Measurements from ENCODE around the gene DENND1A.

DENND1A gene

DNA sequence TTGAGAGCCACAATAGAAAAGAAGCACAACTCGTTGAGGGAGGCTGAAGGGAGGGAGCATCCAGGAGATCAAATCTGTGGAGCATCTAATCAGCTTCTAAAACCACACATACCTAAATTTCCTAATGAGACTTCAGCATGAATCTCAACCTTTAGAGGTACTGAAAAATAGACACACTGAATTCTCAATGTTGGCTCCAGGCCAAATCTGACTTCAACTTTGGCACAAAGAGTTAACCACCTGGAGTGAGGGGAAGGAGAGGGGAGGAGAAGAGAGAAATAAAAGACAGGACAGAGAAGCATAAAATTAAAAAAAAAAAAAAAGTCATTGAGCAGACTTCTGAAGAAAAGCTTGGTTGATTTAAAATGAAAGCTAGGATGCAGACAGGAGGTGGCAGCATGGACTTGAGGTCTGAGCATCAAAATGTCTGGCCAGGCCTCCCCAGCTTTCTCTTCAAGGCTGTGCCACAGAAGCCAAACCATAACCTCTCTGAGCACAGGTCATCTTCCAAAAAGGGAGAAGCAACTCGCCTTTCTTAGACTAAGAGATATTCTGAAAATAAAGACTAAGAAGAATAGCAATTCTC, 205.6 kb downstream of the DENND1A start:
- DNase-seq (ENCODE audit: low read depth) = peak; percentile 35

- DNase-seq (ENCODE audit: low read depth) = no peak
These were observed 206.6 kb downstream of the DENND1A start for GRCh38 chr9:123723135-123723875.

DNA sequence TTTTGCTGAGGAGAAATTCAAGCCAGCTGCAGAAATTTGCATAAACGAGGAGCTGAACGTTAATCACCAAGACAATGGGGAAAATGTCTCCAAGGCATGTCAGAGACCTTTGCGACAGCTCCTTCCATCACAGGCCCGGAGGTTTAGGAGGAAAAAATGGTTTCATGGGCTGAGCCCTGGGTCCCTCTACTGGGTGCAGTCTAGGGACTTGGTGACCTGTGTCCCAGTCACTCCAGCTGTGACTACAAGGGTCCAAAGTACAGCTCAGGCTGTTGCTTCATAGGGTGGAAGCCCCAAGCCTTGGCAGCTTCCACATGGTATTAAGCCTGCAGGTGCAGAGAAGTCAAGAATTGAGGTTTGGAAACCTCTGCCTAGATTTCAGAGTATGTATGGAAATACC, 207.5 kb downstream of the DENND1A start:
- no peak for DNase-seq (ENCODE audit: low read depth)

DNA sequence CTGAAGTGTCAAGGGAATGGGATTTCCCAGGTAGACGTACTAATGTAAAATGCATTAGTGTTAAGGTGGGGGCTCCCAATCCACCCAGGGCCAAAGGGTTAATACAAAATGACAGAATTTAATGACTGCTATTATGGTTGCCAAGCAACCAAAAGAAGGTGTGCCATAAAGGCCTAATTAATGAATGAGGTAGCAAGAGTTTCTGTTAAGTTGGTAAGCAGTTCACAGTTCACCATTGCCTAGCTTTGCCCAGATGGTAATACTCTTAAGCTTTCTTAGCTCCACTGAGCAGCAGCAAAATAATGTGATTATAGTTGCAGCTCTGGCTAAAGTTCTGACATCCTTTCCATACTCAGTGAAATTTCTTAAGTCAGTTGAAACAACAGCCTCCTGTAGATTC, 211.7 kb downstream of the DENND1A start:
- no peak for DNase-seq (ENCODE audit: low read depth)

DNA sequence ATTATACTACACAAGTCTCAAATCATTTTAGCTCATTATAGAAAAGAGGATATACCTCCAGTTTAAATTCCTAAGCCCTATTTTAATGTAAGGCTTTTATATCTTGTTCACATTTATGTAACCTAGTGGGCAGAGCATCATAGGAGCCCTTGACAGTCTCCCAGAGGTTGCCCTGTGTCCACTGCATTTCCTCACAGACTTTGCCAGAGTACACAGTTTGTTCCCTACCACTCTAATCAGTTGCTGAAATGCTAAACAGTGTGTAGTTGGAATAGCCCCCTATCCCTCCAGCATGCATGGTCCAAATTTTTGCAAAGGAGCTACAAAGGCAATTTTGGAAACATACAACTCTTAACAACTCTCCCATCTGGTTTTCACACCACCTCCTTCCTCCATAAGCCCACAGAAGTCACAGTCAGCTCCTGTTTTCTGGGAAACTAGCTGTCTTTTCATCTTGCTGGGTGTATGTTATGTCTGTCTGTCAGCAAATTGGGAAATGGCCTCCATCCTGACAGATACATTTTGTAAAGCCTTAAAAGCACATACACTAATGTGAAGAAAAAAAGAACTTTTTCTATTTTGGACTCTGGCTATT, 212.2 kb downstream of the DENND1A start:
- DNase-seq (ENCODE audit: low read depth) = no peak

DNA sequence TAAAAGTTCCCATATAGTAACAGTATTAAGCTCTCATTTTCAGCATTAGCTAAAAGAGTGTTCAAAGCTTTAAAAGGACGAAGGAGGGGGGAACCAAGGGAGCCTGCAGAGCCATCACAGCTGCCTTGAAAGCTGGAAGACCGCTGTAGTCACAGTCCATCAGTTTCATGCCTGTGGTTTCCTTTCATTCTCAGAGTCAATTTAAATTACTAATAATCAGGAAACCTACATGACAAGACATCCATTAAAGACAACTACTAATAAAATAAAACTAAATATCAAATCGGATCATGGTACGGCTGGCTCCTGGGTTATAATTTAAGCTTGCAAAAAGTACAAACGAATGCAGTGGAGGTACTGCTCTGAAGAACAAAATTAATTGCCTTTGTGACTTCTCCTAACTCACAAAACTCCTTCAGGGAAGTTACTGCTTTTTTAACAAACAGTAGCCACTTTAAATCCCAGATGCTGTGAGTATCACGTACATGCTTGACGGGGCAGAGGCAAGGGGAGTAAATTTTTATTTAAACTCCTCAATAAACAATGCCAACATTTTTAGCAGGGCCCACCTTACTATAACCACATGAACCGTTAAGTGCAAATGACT, 213.5 kb downstream of the DENND1A start:
- no peak for DNase-seq (ENCODE audit: low read depth)

DNA sequence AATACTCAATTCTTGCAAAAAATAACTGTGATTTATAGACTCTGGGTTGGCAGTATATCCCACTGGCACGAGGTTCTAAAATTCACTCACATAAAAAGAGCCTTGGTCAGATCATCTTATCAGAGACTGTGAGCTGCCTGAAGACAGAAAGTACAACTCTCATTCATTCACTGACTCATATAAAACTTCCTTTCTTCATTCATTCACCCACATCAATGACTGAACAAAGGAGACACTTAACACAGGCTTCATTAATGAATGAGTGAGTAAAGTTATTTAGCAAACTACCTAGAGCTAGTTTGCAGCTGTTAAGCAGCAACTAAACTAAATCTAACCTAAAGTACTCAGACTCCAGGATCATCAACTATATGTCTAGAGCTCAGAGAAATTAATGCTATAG, 214.7 kb downstream of the DENND1A start:
- no peak for DNase-seq (ENCODE audit: low read depth)

DNA sequence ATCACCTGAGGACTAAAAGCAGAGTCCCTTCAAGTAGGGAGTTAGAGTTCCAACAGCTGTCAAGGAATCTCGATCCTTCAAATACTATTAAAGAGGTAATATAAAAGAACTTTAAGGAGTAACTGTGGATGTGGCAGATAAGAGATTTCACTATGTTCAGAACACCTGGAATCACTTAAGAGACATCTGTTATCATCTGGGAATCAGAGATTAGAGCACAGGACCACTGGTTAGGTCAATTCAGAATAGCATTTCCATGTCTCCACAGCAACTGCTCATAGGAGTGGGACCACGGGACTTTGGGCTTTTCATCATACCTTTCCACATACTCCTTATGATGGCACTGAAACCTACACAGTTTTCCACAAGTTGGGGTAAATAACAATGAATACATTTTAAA, 216.6 kb downstream of the DENND1A start:
- DNase-seq (ENCODE audit: low read depth) = no peak

GRCh38 chr9:123712399-123712798, 217.5 kb downstream of the DENND1A start:
- no peak for DNase-seq (ENCODE audit: low read depth)

DNA sequence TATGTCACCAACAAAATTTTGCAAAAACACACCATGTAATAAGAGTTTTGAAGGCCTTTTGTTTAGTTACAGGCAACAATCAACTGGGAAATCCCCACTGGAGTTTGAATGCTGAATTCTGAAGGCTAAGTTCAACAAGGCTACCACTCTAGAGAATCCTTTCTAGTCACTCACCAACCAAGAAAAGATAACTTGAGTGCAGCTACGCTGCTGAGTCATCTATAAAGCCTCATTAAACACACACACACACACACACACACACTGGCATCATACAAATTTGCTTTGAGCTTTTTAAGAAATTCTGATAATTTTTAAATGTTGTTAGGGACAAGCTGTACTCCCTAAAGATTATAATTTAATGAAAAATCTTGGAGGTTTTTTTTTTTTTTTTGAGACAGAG, 219.6 kb downstream of the DENND1A start:
- peak; percentile 4 for DNase-seq (ENCODE audit: low read depth)

GRCh38 chr9:123702483-123702882, 227.4 kb downstream of the DENND1A start:
- DNase-seq (ENCODE audit: low read depth) = no peak

DNA sequence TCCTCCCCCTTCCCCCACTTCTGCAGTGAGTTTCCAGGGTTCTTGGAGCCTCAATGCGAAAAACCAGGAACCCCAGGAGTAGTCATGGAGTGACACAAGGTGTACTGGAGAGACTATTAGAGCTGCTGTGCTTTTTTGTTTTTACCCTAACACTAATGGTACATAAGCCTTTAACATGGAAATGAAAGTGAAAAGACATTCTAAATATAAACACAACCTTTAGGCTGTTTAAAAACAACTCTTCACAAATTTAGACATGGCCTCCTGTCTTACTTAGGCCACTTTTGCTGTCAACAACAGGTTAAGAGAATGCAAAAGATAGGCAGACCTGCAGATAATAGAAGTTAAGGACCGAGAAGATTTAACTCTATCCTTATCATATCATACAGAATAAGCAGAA, 232.2 kb downstream of the DENND1A start:
- DNase-seq (ENCODE audit: low read depth) = no peak

- DNase-seq (ENCODE audit: low read depth) = no peak
These were observed 233.4 kb downstream of the DENND1A start for GRCh38 chr9:123696476-123696875.

DNA sequence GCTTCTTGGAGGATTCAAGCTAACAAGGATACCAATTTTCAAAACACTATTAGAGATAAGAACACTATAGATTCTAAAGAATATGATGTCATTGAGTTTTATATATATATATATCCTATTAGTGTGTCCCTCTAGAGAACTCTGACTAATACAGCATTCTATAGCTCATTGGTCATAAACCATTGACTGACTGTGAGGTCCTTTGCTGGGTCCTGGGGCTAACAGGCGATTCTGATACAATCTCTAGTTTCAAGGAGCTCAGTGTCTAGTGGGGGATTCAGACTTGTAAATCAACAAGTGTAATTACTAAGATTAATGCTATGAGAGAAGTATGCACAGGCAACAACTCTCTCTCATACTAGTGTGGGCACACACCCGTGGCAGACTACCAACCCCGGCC, 234.5 kb downstream of the DENND1A start:
- no peak for DNase-seq (ENCODE audit: low read depth)

GRCh38 chr9:123691765-123692303, 238.1 kb downstream of the DENND1A start:
- DNase-seq (ENCODE audit: low read depth) = no peak

DNA sequence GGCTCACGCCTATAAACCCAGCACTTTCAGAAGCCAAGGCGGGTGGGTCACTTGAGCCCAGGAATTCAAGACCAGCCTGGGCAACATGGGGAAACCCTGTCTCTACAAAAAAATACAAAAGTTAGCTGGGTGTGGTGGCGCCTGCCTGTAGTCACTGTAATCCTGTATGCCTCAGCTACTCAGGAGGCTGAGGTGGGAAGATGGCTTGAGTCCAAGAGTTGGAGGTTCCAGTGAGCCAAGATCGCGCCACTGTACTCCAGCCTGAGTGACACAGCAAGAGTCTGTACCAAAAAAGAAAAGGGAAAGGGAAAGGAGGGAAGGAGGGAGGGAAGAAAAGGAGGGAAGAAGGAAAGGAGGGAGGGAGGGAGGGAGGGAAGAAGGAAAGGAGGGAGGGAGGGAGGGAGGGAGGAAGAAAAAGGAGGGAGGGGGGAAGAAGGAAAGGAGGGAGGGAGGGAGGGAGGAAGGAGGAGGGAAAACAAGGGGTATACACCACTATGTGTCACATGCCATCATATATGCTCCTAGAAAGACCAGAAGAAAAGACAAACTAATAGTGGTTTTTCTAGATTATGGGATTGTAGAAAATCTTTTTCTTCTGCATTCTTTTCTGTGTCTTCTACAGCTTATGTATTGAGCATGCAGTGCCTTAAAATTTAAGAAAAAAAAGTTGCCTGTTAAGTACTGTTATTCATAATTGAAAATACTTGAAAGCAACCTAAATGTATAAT, 240.1 kb downstream of the DENND1A start:
- DNase-seq (ENCODE audit: low read depth) = no peak

DNA sequence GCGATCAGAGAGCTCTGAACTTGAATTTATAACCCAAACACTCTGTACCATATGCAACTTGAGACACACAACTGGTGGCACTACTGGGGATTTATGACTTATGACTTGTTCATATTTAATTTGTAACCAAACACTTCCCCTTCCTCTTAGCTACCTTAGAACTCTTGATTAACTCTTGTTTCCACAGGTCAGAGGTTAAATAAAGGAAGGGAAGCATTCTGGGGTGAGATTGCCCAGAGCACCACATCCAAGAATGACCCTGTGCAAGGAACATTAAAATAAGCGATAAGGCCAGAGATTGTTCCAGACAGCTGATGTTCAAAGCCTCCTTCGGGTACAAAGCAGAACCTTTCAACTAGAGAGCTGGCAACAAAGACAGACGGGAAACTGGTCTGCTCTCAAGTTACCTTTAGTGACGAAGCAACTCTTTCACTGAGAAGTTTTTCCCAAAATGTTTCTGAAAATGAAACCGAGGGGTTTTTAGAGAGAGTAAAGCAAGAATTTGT, 242.6 kb downstream of the DENND1A start:
- DNase-seq (ENCODE audit: low read depth) = no peak

GRCh38 chr9:123686829-123687192, 243.1 kb downstream of the DENND1A start:
- no peak for DNase-seq (ENCODE audit: low read depth)

GRCh38 chr9:123686131-123686828, 243.6 kb downstream of the DENND1A start:
- no peak for DNase-seq (ENCODE audit: low read depth)

DNA sequence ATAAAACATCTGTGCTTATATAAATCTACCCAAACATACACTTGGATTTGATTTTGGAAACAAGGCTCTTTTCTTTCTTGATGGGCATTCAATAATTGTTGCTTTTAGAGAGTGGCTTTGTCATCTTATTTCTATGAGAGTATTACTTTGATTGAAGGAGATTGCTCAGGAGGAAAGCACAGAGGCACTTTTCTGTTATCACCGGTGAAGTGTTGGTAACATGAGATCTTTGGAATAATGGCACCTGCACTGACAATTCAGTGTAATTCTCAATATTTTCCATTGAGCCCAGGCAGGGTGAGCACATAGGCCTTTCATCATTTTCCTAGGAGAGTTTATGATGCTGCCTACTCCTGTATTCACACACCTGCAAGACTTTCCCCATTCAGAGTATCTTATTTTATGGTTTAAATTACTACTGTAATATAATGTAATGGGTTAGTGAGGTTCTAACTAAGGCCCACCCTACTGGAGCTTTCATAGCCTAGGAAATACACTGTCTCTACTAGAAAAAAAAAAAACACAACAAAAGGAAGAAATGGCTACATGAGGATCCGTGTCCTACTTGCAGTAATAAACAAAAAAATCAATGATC, 244.3 kb downstream of the DENND1A start:
- no peak for DNase-seq (ENCODE audit: low read depth)

Measured in fibroblast of the conjunctiva (primary cell).